Panc1 (cell line): ENCODE data around the gene R3HDM4. TPM values are rescaled to one million over a fixed set of nuclear protein-coding genes. Genes with fewer than 3 reads are reported as not detected.

ENCODE experiments used
- ATAC-seq: fragments of 200-7000 bp; cut with Tn5 transposase; 2 replicates; pipeline ENCODE4 v1.9.1; 2020; ENCODE audit warnings: mild to moderate bottlenecking, moderate library complexity
- BruUV-seq: library from RNA; stranded (reverse); fragments of 400-500 nt; replicated peaks from 2 replicates; lab custom pipeline; 2021; lab: Mats Ljungman, UMichigan
- CTCF ChIA-PET: fragments of 300-600 bp; sonication (Branson Sonifier 250); formaldehyde crosslinking; loops from one replicate; lab custom pipeline; 2022; ENCODE audit warnings: antibody characterized with exemption; lab: Charles Lee
- POLR2A ChIA-PET: fragments of 300-600 bp; sonication (Branson Sonifier 250); formaldehyde crosslinking; loops from one replicate; lab custom pipeline; 2022; ENCODE audit warnings: antibody characterized with exemption; lab: Charles Lee
- DNase-seq: peaks from one replicate; pipeline ENCODE4 v3.0.0-alpha.2; 2010; ENCODE audit warnings: low read depth, low spot score
- H3K27ac ChIP-seq: 2 replicates; pipeline ENCODE4 v1.5.1; 2011; ENCODE audit warnings: mild to moderate bottlenecking, low read length, inconsistent platforms
- H3K27me3 ChIP-seq: fragments of 200-500 bp; sonication (Bioruptor generic); 2 replicates; pipeline ENCODE4 v1.6.0; 2014; ENCODE audit warnings: low read length, inconsistent platforms; ENCODE audit not compliant: control insufficient read depth, insufficient read depth
- H3K36me3 ChIP-seq: fragments of 200-500 bp; sonication (Bioruptor generic); 2 replicates; pipeline ENCODE4 v1.5.1; 2014; ENCODE audit warnings: inconsistent platforms, mild to moderate bottlenecking, low read length, moderate library complexity; ENCODE audit not compliant: control insufficient read depth, insufficient read depth
- H3K4me1 ChIP-seq: 2 replicates; pipeline ENCODE4 v1.5.1; 2011; ENCODE audit warnings: inconsistent platforms, mild to moderate bottlenecking, low read length, moderate library complexity; ENCODE audit not compliant: control insufficient read depth, insufficient read depth
- H3K4me3 ChIP-seq, 2 experiments: 2 replicates each; pipeline ENCODE4 v1.5.1; 2011 to 2012; ENCODE audit warnings: low read depth in 2 of 2, low read length in 2 of 2, mild to moderate bottlenecking in 2 of 2, inconsistent platforms in 1 of 2, moderate library complexity in 1 of 2
- H3K9me3 ChIP-seq: fragments of 200-500 bp; sonication (Bioruptor generic); 2 replicates; pipeline ENCODE4 v1.5.1; 2014; ENCODE audit warnings: low read depth, mild to moderate bottlenecking, inconsistent platforms, low read length, moderate library complexity; ENCODE audit not compliant: control insufficient read depth, insufficient read depth
- CTCF ChIP-seq: fragments of 450-650 bp; IDR thresholded peaks from 2 replicates; pipeline ENCODE4 v1.5.1; 2017; ENCODE audit warnings: mild to moderate bottlenecking
- POLR2AphosphoS5 ChIP-seq: IDR thresholded peaks from 2 replicates; pipeline ENCODE4 v1.6.1; 2012; ENCODE audit warnings: mild to moderate bottlenecking, low read depth, low read length, moderate library complexity
- REST ChIP-seq, 2 experiments: IDR thresholded peaks; 2 replicates each; pipeline ENCODE4 v1.6.1; 2011 to 2012; ENCODE audit warnings: low read depth in 2 of 2, control low read depth in 1 of 2, low read length in 1 of 2, mild to moderate bottlenecking in 1 of 2, moderate library complexity in 1 of 2; ENCODE audit not compliant: insufficient read depth in 1 of 2
- SIN3A ChIP-seq: IDR thresholded peaks from 2 replicates; pipeline ENCODE4 v1.6.1; 2012; ENCODE audit warnings: low read depth, mild to moderate bottlenecking, low read length, moderate library complexity, borderline replicate concordance; ENCODE audit not compliant: insufficient read depth
- TCF7L2 ChIP-seq: IDR thresholded peaks from 2 replicates; pipeline ENCODE4 v1.6.1; 2011; ENCODE audit warnings: mild to moderate bottlenecking, low read depth, low read length, inconsistent platforms
- in situ Hi-C: cut with HindIII; loops from 2 replicates; pipeline ENCODE4 v1.10.0; 2016; ENCODE audit warnings: low sequenced_read_pairs, low pct_unique_long_range_greater_than_20kb
- intact Hi-C: fragments of 100-400 bp; cut with micrococcal nuclease; formaldehyde crosslinking; loops from one replicate; pipeline ENCODE4 v1.10.0; 2022; ENCODE audit not compliant: unreplicated experiment
- total RNA-seq: library from RNA; stranded (reverse); gene quantifications from one replicate; pipeline ENCODE4 v1.2.1, GENCODE V29; 2021; ENCODE audit not compliant: unreplicated experiment

R3HDM4 gene
- total RNA-seq, 1 experiment from 2014 or later = 43.5 TPM

- ATAC-seq (no peak), DNase-seq (no peak)
- intact Hi-C loops (no loop called here), in situ Hi-C loops (no loop called here)
- POLR2A ChIA-PET = no interaction called here
- no peaks in the 10 kb centered on the region for H3K27me3 ChIP-seq
- 0 out of 2 replicates have a peak overlapping the region, but pooled peaks have one; percentile 23 for H3K27ac ChIP-seq
- peaks cover 23% of the 10 kb centered on the region for H3K4me1 ChIP-seq
- no peaks in the 10 kb centered on the region for H3K36me3 ChIP-seq
- TF ChIP-seq TCF7L2 (no peak), POLR2AphosphoS5 (no peak), REST (IDR thresholded peaks at IDR 0.05; ENCODE audit: insufficient read depth in 1 of 2, low read depth in 2 of 2, low read length in 1 of 2) (no peak), CTCF (no peak), SIN3A (no peak)
- no TSS peak for BruUV-seq
- CTCF ChIA-PET = no interaction called here
- H3K9me3 ChIP-seq = no peaks in the 10 kb centered on the region
- H3K4me3 ChIP-seq = no peak overlapping the region
Measured at GRCh38 chr19:952680-953444, 39.8 kb upstream of the R3HDM4 start.

GRCh38 chr19:952049-952679, 39.1 kb upstream of the R3HDM4 start:
- H3K27me3 ChIP-seq = no peaks in the 10 kb centered on the region
- ChIA-PET POLR2A (no interaction called here), CTCF (no interaction called here)
- H3K4me3 ChIP-seq = no peak overlapping the region
- H3K36me3 ChIP-seq = no peaks in the 10 kb centered on the region
- in situ Hi-C loops (no loop called here), intact Hi-C loops (no loop called here)
- H3K9me3 ChIP-seq = no peaks in the 10 kb centered on the region
- peaks cover 19% of the 10 kb centered on the region for H3K4me1 ChIP-seq
- TF ChIP-seq TCF7L2 (no peak), SIN3A (no peak)
- H3K27ac ChIP-seq = 0 out of 2 replicates have a peak overlapping the region, but pooled peaks have one; percentile 23
- no peak for ATAC-seq
- no peak for DNase-seq
- BruUV-seq = no TSS peak
